GM23338 (cell line): ENCODE measurements around the gene ABR. TPM values are rescaled to one million over a fixed set of nuclear protein-coding genes. Genes with fewer than 3 reads are reported as not detected.

Experiments
- ATAC-seq: fragments of 200-7000 bp; cut with Tn5 transposase; 3 replicates; pipeline ENCODE4 v1.9.1; 2020
- DNase-seq: peaks from one replicate; pipeline ENCODE4 v3.0.0-alpha.2; 2015; ENCODE audit warnings: low spot score
- H2AFZ ChIP-seq: fragments of 200-600 bp; sonication (generic); 2 replicates; pipeline ENCODE4 v1.8.0; 2016; ENCODE audit warnings: antibody characterized with exemption, mild to moderate bottlenecking, moderate library complexity
- H3F3A ChIP-seq: fragments of 200-600 bp; sonication (generic); replicated peaks from 2 replicates; pipeline ENCODE4 v1.8.0; 2017; ENCODE audit warnings: antibody characterized with exemption, mixed run types, low read depth
- H3K27ac ChIP-seq: fragments of 200-600 bp; sonication (generic); 2 replicates; pipeline ENCODE4 v1.6.1; 2016; ENCODE audit warnings: low read depth
- H3K27me3 ChIP-seq: fragments of 200-600 bp; sonication (generic); 2 replicates; pipeline ENCODE4 v1.8.0; 2016; ENCODE audit warnings: mild to moderate bottlenecking, mixed run types, moderate library complexity; ENCODE audit not compliant: insufficient read depth
- H3K36me3 ChIP-seq: fragments of 200-600 bp; sonication (generic); 2 replicates; pipeline ENCODE4 v1.8.0; 2016; ENCODE audit warnings: mild to moderate bottlenecking; ENCODE audit not compliant: insufficient read depth
- H3K4me1 ChIP-seq: fragments of 200-600 bp; sonication (generic); 2 replicates; pipeline ENCODE4 v1.8.0; 2016; ENCODE audit warnings: mild to moderate bottlenecking, moderate library complexity; ENCODE audit not compliant: insufficient read depth
- H3K4me2 ChIP-seq: fragments of 200-600 bp; sonication (generic); 2 replicates; pipeline ENCODE4 v1.7.1; 2017; ENCODE audit warnings: mixed run types
- H3K4me3 ChIP-seq: fragments of 200-600 bp; sonication (generic); 2 replicates; pipeline ENCODE4 v1.6.1; 2016; ENCODE audit warnings: mixed run types
- H3K79me2 ChIP-seq: fragments of 200-600 bp; sonication (generic); replicated peaks from 2 replicates; pipeline ENCODE4 v1.8.0; 2017; ENCODE audit warnings: mild to moderate bottlenecking; ENCODE audit not compliant: insufficient read depth
- H3K9me2 ChIP-seq: fragments of 200-600 bp; sonication (generic); 2 replicates; pipeline ENCODE4 v1.8.0; 2017; ENCODE audit not compliant: insufficient read depth
- H4K20me1 ChIP-seq: fragments of 200-600 bp; sonication (generic); replicated peaks from 2 replicates; pipeline ENCODE4 v1.8.0; 2017; ENCODE audit warnings: mild to moderate bottlenecking; ENCODE audit not compliant: insufficient read depth
- H3K27ac Mint-ChIP-seq: 2 replicates; pipeline ENCODE4 v1.8.0; 2020; ENCODE audit warnings: inconsistent platforms, mild to moderate bottlenecking, moderate library complexity, mixed read lengths
- H3K27me3 Mint-ChIP-seq: 3 replicates; pipeline ENCODE4 v1.8.0; 2022; ENCODE audit warnings: low read depth, mild to moderate bottlenecking, moderate library complexity, mixed read lengths, inconsistent platforms; ENCODE audit not compliant: insufficient read depth, poor library complexity
- H3K36me3 Mint-ChIP-seq: 3 replicates; pipeline ENCODE4 v1.8.0; 2021; ENCODE audit warnings: low read depth, mild to moderate bottlenecking, inconsistent platforms, moderate library complexity, mixed read lengths
- H3K4me1 Mint-ChIP-seq: 3 replicates; pipeline ENCODE4 v1.8.0; 2020; ENCODE audit warnings: mild to moderate bottlenecking, inconsistent platforms, mixed read lengths
- H3K4me3 Mint-ChIP-seq: 3 replicates; pipeline ENCODE4 v1.8.0; 2021; ENCODE audit warnings: moderate library complexity, mild to moderate bottlenecking, inconsistent platforms, mixed read lengths
- H3K9me3 Mint-ChIP-seq: 3 replicates; pipeline ENCODE4 v1.8.0; 2020; ENCODE audit warnings: moderate library complexity, mild to moderate bottlenecking, inconsistent platforms, mixed read lengths
- CREB1 ChIP-seq: fragments of 250-450 bp; sonication (Bioruptor Pico); IDR thresholded peaks from 2 replicates; pipeline ENCODE4 v1.5.0; 2020; ENCODE audit warnings: low read depth, mild to moderate bottlenecking, moderate library complexity
- CTCF ChIP-seq, 2 experiments: fragments of 200-600 bp in 1 of 2; sonication (generic) in 1 of 2; conservative IDR thresholded peaks; 2 replicates each; pipeline versions ENCODE4 v1.5.1 to v1.6.1; 2016 to 2017; ENCODE audit warnings: antibody characterized with exemption in 2 of 2, low read depth in 2 of 2, mild to moderate bottlenecking in 2 of 2, moderate library complexity in 1 of 2
- EZH2 ChIP-seq: fragments of 200-600 bp; sonication (generic); IDR thresholded peaks from one replicate; pipeline ENCODE4 v1.8.0; 2017; ENCODE audit warnings: antibody characterized with exemption, mild to moderate bottlenecking, low read depth; ENCODE audit not compliant: unreplicated experiment
- EZH2phosphoT487 ChIP-seq: fragments of 200-600 bp; sonication (generic); IDR thresholded peaks from one replicate; pipeline ENCODE4 v1.8.1; 2018; ENCODE audit warnings: antibody characterized with exemption; ENCODE audit not compliant: unreplicated experiment
- NANOG ChIP-seq: IDR thresholded peaks from 2 replicates; pipeline ENCODE4 v1.6.1; 2016; ENCODE audit warnings: antibody characterized with exemption, borderline replicate concordance
- POLR2AphosphoS5 ChIP-seq: IDR thresholded peaks from 2 replicates; pipeline ENCODE4 v1.6.1; 2016; ENCODE audit warnings: antibody characterized with exemption, low read depth
- REST ChIP-seq: IDR thresholded peaks from one replicate; pipeline ENCODE4 v1.6.1; 2018; ENCODE audit warnings: antibody characterized with exemption; ENCODE audit not compliant: unreplicated experiment
- STAT1 ChIP-seq: IDR thresholded peaks from one replicate; pipeline ENCODE4 v1.6.1; 2016; ENCODE audit warnings: antibody characterized with exemption; ENCODE audit not compliant: unreplicated experiment
- ZNF114 ChIP-seq: fragments of 250-450 bp; sonication (Bioruptor Pico); IDR thresholded peaks from 2 replicates; pipeline ENCODE4 v1.5.0; 2020; ENCODE audit warnings: mild to moderate bottlenecking, moderate library complexity
- ZNF462 ChIP-seq: fragments of 250-450 bp; sonication (Bioruptor Pico); IDR thresholded peaks from 2 replicates; pipeline ENCODE4 v1.5.0; 2020; ENCODE audit warnings: mild to moderate bottlenecking, moderate library complexity
- polyA plus RNA-seq: library from polyadenylated mRNA; unstranded; fragments of >200 nt; fragmentation: Nextera tagmentation; extraction: Ambion mirVana; gene quantifications from 2 replicates; pipeline ENCODE4 v1.2.1, GENCODE V29; 2016
- total RNA-seq: library from RNA; depleted of rRNA; stranded (reverse); fragments of >200 nt; shearing (Covaris generic); gene quantifications from 2 replicates; pipeline ENCODE4 v1.2.3, GENCODE V29; 2014

The ABR gene
- total and polyA plus RNA-seq, 2 experiments from 2014 or later: 15.0 to 27.7 TPM

GRCh38 chr17:1022278-1023024 is 157.3 kb downstream of the ABR start (continued):
- TF ChIP-seq ZNF462 (CRISPR knock-in tag): no peak
- no peak for TF ChIP-seq EZH2phosphoT487
- TF ChIP-seq POLR2AphosphoS5: no peak
- TF ChIP-seq ZNF114 (CRISPR knock-in tag): no peak
- TF ChIP-seq EZH2: no peak

GRCh38 chr17:1021147-1021546 is 158.6 kb downstream of the ABR start:
- Histone ChIP-seq H3K9me2 (no peaks in the 10 kb centered on the region), H3K79me2 (no peaks in the 10 kb centered on the region), H3K36me3 (no peaks in the 10 kb centered on the region), H3K4me3 (no peak overlapping the region), H2AFZ (no peak overlapping the region), H3K27ac (no peak overlapping the region), H4K20me1 (no peaks in the 10 kb centered on the region), H3K4me2 (no peak overlapping the region), H3K4me1 (no peaks in the 10 kb centered on the region), H3K27me3 (no peaks in the 10 kb centered on the region), H3F3A (no peaks in the 10 kb centered on the region)
- peaks cover 12% of the 10 kb centered on the region for H3K27me3 Mint-ChIP-seq
- peaks cover 5% of the 10 kb centered on the region; the same call in 2 of the 3 replicates for H3K4me1 Mint-ChIP-seq
- ATAC-seq (no peak), DNase-seq (no peak)
- TF ChIP-seq CTCF (conservative IDR thresholded peaks at IDR 0.05; ENCODE audit: low read depth in 2 of 2) (no peak), ZNF114 (CRISPR knock-in tag) (no peak), REST (no peak), NANOG (no peak), STAT1 (no peak), EZH2 (no peak), EZH2phosphoT487 (no peak), CREB1 (CRISPR knock-in tag) (no peak)
- no peaks in the 10 kb centered on the region for H3K36me3 Mint-ChIP-seq
- no peaks in the 10 kb centered on the region for H3K9me3 Mint-ChIP-seq
- no peak overlapping the region for H3K4me3 Mint-ChIP-seq
- no peak overlapping the region for H3K27ac Mint-ChIP-seq
